CD14-positive monocyte (primary cell): ENCODE measurements around the gene NADK. TPM values are rescaled to one million over a fixed set of nuclear protein-coding genes. Genes with fewer than 3 reads are reported as not detected.
"Not testable (repeated sequence)": the region's sequence is repeated elsewhere in the genome, so short reads cannot be mapped to it uniquely, and the experiment has no call there.

Source experiments
- DNase-seq, 3 donors: peaks; one replicate each; pipeline ENCODE4 v3.0.0-alpha.2; 2011 to 2022
- H2AFZ ChIP-seq: 2 replicates; pipeline ENCODE4 v1.6.0; 2012; ENCODE audit warnings: mild to moderate bottlenecking, low read depth, low read length, inconsistent platforms; ENCODE audit not compliant: insufficient read depth, poor library complexity, severe bottlenecking
- H3K27ac ChIP-seq, 2 donors: 1 replicate in 1 of 2; 2 replicates in 1 of 2; pipeline ENCODE4 v1.5.1; 2012 to 2013; ENCODE audit warnings: low read length in 2 of 2, control low read depth in 1 of 2, inconsistent platforms in 1 of 2, low read depth in 1 of 2, mild to moderate bottlenecking in 1 of 2
- H3K27me3 ChIP-seq, 2 donors: one replicate each; pipeline versions ENCODE4 v1.6.0 to v1.6.1; 2011 to 2013; ENCODE audit warnings: low read length in 2 of 2; ENCODE audit not compliant: control insufficient read depth in 2 of 2, insufficient read depth in 2 of 2
- H3K36me3 ChIP-seq, 2 donors: replicated peaks in 1 of 2; 1 replicate in 1 of 2; 2 replicates in 1 of 2; pipeline versions ENCODE4 v1.5.1 to v1.6.1; 2012 to 2013; ENCODE audit warnings: low read length in 2 of 2, control low read depth in 1 of 2, inconsistent platforms in 1 of 2, mild to moderate bottlenecking in 1 of 2; ENCODE audit not compliant: insufficient read depth in 2 of 2, control insufficient read depth in 1 of 2
- H3K4me1 ChIP-seq, 2 donors: 1 replicate in 1 of 2; 2 replicates in 1 of 2; pipeline versions ENCODE4 v1.5.1 to v1.6.1; 2012 to 2013; ENCODE audit warnings: low read length in 2 of 2, control low read depth in 1 of 2, inconsistent platforms in 1 of 2, mild to moderate bottlenecking in 1 of 2, moderate library complexity in 1 of 2; ENCODE audit not compliant: insufficient read depth in 2 of 2, control insufficient read depth in 1 of 2
- H3K4me2 ChIP-seq: replicated peaks from 2 replicates; pipeline ENCODE3; 2012; ENCODE audit warnings: low read length, moderate library complexity, mild to moderate bottlenecking; ENCODE audit not compliant: poor library complexity, severe bottlenecking; ENCODE audit errors: extremely low read depth
- H3K4me3 ChIP-seq, 3 experiments: fragments of 200-600 bp in 1 of 3; sonication (generic) in 1 of 3; replicated peaks in 1 of 3; 1 replicate in 2 of 3; 2 replicates in 1 of 3; pipeline ENCODE4 v1.5.1; 2011 to 2013; ENCODE audit warnings: low read length in 3 of 3, mild to moderate bottlenecking in 3 of 3, control low read depth in 2 of 3, low read depth in 2 of 3, inconsistent platforms in 1 of 3, moderate library complexity in 1 of 3
- H3K79me2 ChIP-seq: 2 replicates; pipeline ENCODE4 v1.6.0; 2012; ENCODE audit warnings: mild to moderate bottlenecking, control low read depth, inconsistent platforms, low read length, moderate library complexity; ENCODE audit not compliant: insufficient read depth
- H3K9ac ChIP-seq: 2 replicates; pipeline ENCODE4 v1.6.0; 2017; ENCODE audit warnings: low read length, mild to moderate bottlenecking; ENCODE audit not compliant: insufficient read depth, poor library complexity, severe bottlenecking
- H3K9me3 ChIP-seq, 2 donors: replicated peaks in 1 of 2; 1 replicate in 1 of 2; 2 replicates in 1 of 2; pipeline versions ENCODE4 v1.5.1 to v1.6.1; 2012 to 2013; ENCODE audit warnings: low read length in 2 of 2, control low read depth in 1 of 2; ENCODE audit not compliant: control insufficient read depth in 1 of 2, insufficient read depth in 1 of 2
- H4K20me1 ChIP-seq: 2 replicates; pipeline ENCODE4 v1.6.0; 2012; ENCODE audit warnings: mild to moderate bottlenecking, low read length, control low read depth, moderate library complexity; ENCODE audit not compliant: insufficient read depth
- H3K27ac Mint-ChIP-seq, 7 donors: one replicate each; pipeline ENCODE4 v1.8.0; 2020; ENCODE audit warnings: mild to moderate bottlenecking in 7 of 7, mixed read lengths in 7 of 7, moderate library complexity in 6 of 7, inconsistent platforms in 2 of 7
- H3K27me3 Mint-ChIP-seq, 3 donors: one replicate each; pipeline ENCODE4 v1.8.0; 2021 to 2022; ENCODE audit warnings: low read depth in 3 of 3, mild to moderate bottlenecking in 3 of 3, mixed read lengths in 3 of 3, moderate library complexity in 3 of 3, inconsistent platforms in 1 of 3
- H3K36me3 Mint-ChIP-seq, 2 donors: one replicate each; pipeline ENCODE4 v1.8.0; 2020; ENCODE audit warnings: mixed read lengths in 2 of 2, inconsistent platforms in 1 of 2, mild to moderate bottlenecking in 1 of 2
- H3K4me1 Mint-ChIP-seq: one replicate; pipeline ENCODE4 v1.8.0; 2020; ENCODE audit warnings: mild to moderate bottlenecking, mixed read lengths
- H3K4me3 Mint-ChIP-seq, 2 donors: one replicate each; pipeline ENCODE4 v1.8.0; 2020; ENCODE audit warnings: mild to moderate bottlenecking in 2 of 2, mixed read lengths in 2 of 2, moderate library complexity in 1 of 2
- H3K9me3 Mint-ChIP-seq, 7 donors: one replicate each; pipeline ENCODE4 v1.8.0; 2020 to 2022; ENCODE audit warnings: mixed read lengths in 7 of 7, mild to moderate bottlenecking in 6 of 7, moderate library complexity in 6 of 7, inconsistent platforms in 2 of 7
- CTCF ChIP-seq: fragments of 200-600 bp; IDR thresholded peaks from one replicate; pipeline ENCODE4 v1.8.0; 2022; ENCODE audit warnings: antibody characterized with exemption, mild to moderate bottlenecking
- WGBS: methylation state at CpG from one replicate; pipeline ENCODE4 v1.1.5; 2013; ENCODE audit warnings: missing lambda C conversion rate; ENCODE audit not compliant: insufficient coverage; 5-methylcytosine and 5-hydroxymethylcytosine counted together
- intact Hi-C, 2 donors: fragments of 100-400 bp; cut with micrococcal nuclease; formaldehyde crosslinking; loops; one replicate each; pipeline versions ENCODE4 v1.15.0 to v1.15.1; 2023
- polyA plus RNA-seq, 3 donors: library from polyadenylated mRNA; depleted of rRNA in 1 of 3; unstranded in 2 of 3; stranded (reverse) in 1 of 3; fragments of 300-500 nt in 2 of 3; fragments of >200 nt in 1 of 3; fragmentation: Illumina TruSeq in 2 of 3; gene quantifications; 1 replicate in 2 of 3; 2 replicates in 1 of 3; pipeline ENCODE4 v1.2.3, GENCODE V29; 2012 to 2021

Gene NADK
- polyA plus RNA-seq, 3 donors, result 175 to 425 (median 235) TPM

GRCh38 chr1:1703796-1704195 lies 74.5 kb downstream of the NADK start:
- Histone ChIP-seq H3K4me1 (no peaks in the 10 kb centered on the region), H2AFZ (no peak overlapping the region), H3K9ac (no peak overlapping the region), H3K9me3 (no peaks in the 10 kb centered on the region), H3K27me3 (peaks cover 0 to 3% of the 10 kb centered on the region in 2 donors), H3K79me2 (no peaks in the 10 kb centered on the region), H3K4me2 (no peak overlapping the region), H3K27ac (no peak overlapping the region), H4K20me1 (no peaks in the 10 kb centered on the region), H3K4me3 (no peak overlapping the region), H3K36me3 (peaks cover 21 to 23% of the 10 kb centered on the region in 2 donors)
- H3K4me1 Mint-ChIP-seq, result no peaks in the 10 kb centered on the region
- H3K36me3 Mint-ChIP-seq, result peaks cover 19 to 33% of the 10 kb centered on the region in 2 donors
- H3K4me3 Mint-ChIP-seq, result no peak overlapping the region
- no peaks in the 10 kb centered on the region for H3K9me3 Mint-ChIP-seq
- H3K27ac Mint-ChIP-seq, result peak overlapping the region in 1 of 7 donors; percentile 43
- intact Hi-C loops, result no loop called here
- peaks cover 3% of the 10 kb centered on the region in 3 donors for H3K27me3 Mint-ChIP-seq
- DNase-seq, result no peak
- WGBS, result 96% methylated on average over 17 of the region's 22 CpGs
- TF ChIP-seq CTCF, result no peak

GRCh38 chr1:1702506-1702905 lies 75.8 kb downstream of the NADK start:
- H3K27me3 Mint-ChIP-seq, H3K9me3 ChIP-seq, H3K27ac Mint-ChIP-seq, intact Hi-C loops, H2AFZ ChIP-seq, H3K4me3 ChIP-seq, H3K4me1 Mint-ChIP-seq, H3K4me1 ChIP-seq, H3K9ac ChIP-seq, H3K9me3 Mint-ChIP-seq, H3K4me3 Mint-ChIP-seq, H3K27me3 ChIP-seq, H3K27ac ChIP-seq, H3K4me2 ChIP-seq, H4K20me1 ChIP-seq, H3K79me2 ChIP-seq, DNase-seq: not testable (repeated sequence)
- peaks cover 16 to 28% of the 10 kb centered on the region in 2 donors for H3K36me3 Mint-ChIP-seq
- WGBS, result no CpG with 5 or more reads among the region's 18 CpGs
- peaks cover 21 to 23% of the 10 kb centered on the region in 2 donors for H3K36me3 ChIP-seq

Other genes with a start within 250 kb of the NADK start
- gene TMEM240, start 237.8 kb downstream of the NADK start, polyA plus RNA-seq, result not detected
- 100 to 1,000 TPM in 2 of 3 donors, 10 to 100 TPM in 1; 88.1 to 168 (median 138) TPM for gene SSU72, start 203.6 kb downstream of the NADK start, polyA plus RNA-seq
- 1 to 10 TPM in 2 of 3 donors, under 1 TPM in 1; 0.46 to 3.4 (median 1.5) TPM for gene FNDC10, start 178.3 kb downstream of the NADK start, polyA plus RNA-seq
- 10 to 100 TPM in 1 of 3 donors, 1 to 10 TPM in 2; 5.4 to 65.7 (median 5.6) TPM for gene MIB2, start 163.0 kb downstream of the NADK start, polyA plus RNA-seq
- gene MMP23B, start 146.3 kb downstream of the NADK start, polyA plus RNA-seq, result 1 to 10 TPM in 1 of 3 donors, under 1 TPM in 2; 0.21 to 1.5 (median 0.24) TPM
- gene CDK11B, start 119.5 kb downstream of the NADK start, polyA plus RNA-seq, result 10 to 100 TPM in 1 of 3 donors, 1 to 10 TPM in 2; 2.5 to 12.7 (median 6.6) TPM
- gene SLC35E2B, start 85.7 kb downstream of the NADK start, polyA plus RNA-seq, result 10 to 100 TPM; 12.2 to 29.2 (median 17.7) TPM
- gene CDK11A, start 54.1 kb downstream of the NADK start, polyA plus RNA-seq, result 10 to 100 TPM in 2 of 3 donors, 1 to 10 TPM in 1; 4.4 to 80.1 (median 13.3) TPM
- 100 to 1,000 TPM in 2 of 3 donors, 10 to 100 TPM in 1; 41.9 to 357 (median 111) TPM for gene GNB1, start 112.6 kb upstream of the NADK start, polyA plus RNA-seq
- under 1 TPM in 1 of 3 donors, not detected in 2; 0.24 TPM for gene CALML6, start 136.8 kb upstream of the NADK start, polyA plus RNA-seq
- 1 to 10 TPM in 1 of 3 donors, not detected in 2; 2.3 TPM for gene TMEM52, start 140.8 kb upstream of the NADK start, polyA plus RNA-seq
- gene CFAP74, start 225.3 kb upstream of the NADK start, polyA plus RNA-seq, result not detected
- gene GABRD, start 240.9 kb upstream of the NADK start, polyA plus RNA-seq, result not detected